Measurements from ENCODE around the gene CDRT15L2.
"Not testable (repeated sequence)": the region's sequence is repeated elsewhere in the genome, so short reads cannot be mapped to it uniquely, and the experiment has no call there.

CDRT15L2 gene

DNA sequence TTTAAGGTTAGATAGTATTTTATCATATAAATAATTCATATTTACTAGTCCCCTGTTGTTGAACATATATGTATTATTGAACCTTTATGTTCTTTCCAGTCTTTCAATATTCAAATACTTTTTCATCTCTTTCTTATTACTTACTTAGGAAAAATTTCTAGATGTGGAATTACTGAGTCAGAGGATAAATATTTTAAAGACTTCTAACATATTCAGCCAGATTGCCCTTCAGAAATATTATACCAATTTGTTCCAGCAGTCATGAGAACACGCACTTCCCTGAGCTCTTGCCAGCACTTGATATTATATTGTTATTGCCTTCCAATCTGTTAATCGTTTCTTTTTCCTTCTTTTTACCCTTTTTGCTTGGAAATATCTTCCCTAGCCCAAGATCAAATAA, 4.5 kb upstream of the CDRT15L2 start:
- DNase-seq = not testable (repeated sequence)

DNA sequence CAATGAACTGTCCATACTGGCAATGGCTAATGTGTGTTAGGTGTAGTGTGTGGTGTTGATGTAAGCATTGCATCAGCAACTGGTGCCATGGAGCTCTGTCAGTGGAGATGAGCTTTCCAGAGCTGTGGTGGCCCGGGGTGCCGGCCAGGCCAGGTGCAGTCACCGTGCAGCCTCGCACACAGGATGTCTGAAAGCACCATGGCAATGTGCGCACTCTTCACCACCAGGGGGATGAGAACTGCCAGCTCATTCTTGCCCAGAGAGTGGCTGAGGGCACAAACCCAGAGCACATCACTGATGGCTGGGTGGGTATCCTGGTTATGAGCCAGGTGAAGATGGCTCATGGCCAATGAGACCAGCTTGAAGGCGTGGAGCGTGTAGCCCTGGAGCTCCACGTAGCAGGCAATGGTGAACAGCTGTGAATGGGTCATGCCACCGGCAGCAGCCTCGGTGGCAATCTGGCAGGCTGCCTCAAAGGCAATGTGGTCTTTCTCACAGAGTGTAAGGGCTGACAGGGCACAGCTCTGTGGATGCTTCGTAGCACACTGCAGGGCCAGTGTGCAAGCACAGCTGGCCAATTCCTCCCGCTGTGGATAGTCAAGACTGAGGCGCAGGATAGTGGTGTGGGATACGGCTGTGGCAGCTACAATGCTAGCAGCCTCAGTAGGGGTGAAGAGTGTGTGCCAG, 4.5 kb downstream of the CDRT15L2 start:
- DNase-seq = not testable (repeated sequence)

DNA sequence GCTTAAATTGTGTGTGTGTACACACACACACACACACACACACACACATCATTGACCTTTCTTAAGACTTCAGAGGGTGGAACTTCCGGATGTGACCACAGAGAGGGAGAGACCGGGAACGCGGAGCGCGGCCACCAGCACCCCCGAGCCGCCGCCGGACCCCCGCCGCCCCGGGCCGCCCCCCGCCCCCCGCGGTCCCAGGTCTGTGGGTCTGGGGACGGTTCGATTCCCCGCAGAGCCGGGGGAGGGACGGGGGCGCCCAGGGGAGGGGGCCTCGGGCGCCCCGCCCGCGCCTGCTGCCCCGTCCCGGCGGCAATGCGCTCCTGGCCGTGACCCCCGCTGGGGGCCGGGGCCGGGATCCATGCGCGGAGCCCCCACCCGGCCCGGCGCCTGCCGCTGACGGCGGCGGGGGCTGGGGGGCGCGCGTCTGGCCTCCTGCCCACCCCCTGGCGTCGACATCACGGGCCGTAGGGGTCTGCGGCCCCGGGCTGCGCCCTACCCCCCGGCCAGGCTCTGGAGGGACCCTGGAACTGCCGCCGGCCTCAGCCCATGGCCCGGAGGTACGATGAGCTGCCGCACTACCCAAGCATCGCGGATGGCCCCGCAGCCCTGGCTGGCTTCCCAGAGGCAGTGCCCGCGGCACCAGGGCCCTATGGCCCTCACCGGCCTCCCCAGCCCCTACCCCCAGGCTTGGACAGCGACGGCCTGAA, 9.4 kb downstream of the CDRT15L2 start:
- not testable (repeated sequence) for DNase-seq

DNA sequence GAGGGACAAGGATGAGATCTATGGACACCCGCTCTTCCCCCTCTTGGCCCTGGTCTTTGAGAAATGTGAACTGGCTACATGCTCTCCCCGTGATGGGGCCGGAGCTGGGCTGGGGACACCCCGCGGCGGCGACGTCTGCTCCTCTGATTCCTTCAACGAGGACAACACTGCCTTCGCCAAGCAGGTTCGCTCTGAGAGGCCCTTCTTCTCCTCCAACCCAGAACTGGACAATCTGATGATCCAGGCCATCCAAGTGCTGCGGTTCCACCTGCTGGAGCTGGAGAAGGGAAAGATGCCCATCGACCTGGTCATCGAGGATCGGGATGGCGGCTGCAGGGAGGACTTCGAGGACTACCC, 9.9 kb downstream of the CDRT15L2 start:
- DNase-seq = not testable (repeated sequence)

DNA sequence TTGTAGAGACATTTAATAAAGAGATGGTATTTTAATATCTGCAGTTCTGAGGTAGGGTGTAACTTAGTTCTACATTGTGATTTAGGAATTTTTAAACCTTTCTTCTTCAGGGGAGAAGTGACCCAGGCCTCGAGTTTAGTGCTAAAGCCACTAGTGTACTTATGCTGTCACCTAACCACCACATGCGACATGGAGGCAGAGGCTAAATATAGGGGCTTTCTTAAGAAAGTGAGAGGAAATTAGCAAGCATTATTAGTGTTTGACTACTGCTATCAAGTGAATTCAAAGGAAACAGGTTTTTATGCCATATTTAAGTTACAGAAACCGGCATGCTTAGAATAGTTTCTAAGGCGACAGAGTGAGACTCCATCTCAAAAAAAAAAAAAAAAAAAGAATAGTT, 11.5 kb downstream of the CDRT15L2 start:
- not testable (repeated sequence) for DNase-seq

DNA sequence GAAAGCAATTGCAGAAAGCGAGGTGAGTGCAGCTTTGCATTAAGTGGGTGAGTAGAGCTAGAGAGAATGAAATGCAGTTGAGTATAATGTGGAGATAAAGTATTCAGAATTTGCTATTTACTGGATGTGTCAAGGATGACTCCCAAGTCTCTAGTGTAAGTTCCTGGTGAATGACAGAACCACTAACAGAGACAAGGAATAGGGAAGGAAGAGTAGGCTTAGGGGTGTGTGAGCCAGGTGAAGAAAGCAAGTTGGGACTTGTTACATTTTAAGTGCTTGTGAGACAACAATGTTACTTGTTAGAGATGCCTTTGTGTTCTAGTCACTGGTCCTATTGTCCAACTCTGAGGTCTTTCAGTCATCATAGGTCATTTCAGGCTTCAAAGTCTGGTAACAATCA, 26.0 kb downstream of the CDRT15L2 start:
- not testable (repeated sequence) for DNase-seq

DNA sequence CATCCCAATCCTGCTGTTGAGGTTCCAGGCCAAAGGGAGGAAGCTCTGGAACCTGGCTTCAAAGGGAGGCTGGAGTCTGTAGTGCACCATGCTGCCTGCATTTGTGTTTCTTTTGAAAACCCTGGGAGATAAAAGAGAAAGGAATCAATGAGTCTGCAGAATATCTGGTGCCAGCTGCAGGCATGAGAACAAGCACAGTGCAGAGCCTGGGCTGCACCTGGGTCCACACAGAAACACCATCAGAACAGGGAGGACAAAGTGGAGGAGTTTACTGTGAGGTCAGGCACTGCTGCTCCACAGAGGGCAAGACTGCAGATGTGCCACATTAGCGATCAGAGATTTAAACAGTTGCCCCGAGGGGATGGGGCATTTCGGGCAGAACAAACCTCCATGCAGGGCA, 30.0 kb downstream of the CDRT15L2 start:
- DNase-seq = not testable (repeated sequence)

DNA sequence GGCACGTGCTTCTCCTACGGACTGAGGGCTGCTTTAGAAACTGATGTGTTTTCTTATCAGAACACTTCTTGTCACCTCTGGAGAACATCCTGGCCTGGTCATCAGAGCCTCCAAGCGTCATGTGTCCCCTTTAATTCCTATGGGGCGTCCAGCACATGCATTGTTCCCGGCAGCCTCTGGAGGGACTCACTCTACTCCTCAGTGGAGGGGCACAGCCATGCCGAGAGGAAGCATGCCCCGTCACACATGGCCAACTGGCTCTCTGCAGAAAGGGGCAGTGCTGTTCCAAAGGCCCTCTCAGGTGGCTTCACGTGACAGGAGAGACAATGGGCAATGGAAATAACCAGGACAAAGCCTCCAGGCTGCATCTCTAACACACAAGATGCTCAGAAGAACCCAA, 31.8 kb downstream of the CDRT15L2 start:
- DNase-seq = no peak

DNA sequence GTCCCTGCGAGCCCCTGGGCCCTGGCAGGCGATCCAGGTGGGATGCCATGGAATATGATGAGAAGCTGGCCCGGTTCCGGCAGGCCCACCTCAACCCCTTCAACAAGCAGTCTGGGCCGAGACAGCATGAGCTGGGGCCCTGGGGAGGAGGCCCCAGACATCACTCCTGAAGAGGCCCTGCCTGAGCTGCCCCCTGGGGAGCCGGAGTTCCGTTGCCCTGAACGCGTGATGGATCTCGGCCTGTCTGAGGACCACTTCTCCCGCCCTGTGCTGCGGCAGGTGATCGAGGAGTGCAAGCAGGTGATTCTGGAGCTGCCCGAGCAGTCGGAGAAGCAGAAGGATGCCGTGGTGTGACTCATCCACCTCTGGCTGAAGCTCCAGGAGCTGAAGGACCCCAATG, 33.1 kb downstream of the CDRT15L2 start:
- DNase-seq = no peak

DNA sequence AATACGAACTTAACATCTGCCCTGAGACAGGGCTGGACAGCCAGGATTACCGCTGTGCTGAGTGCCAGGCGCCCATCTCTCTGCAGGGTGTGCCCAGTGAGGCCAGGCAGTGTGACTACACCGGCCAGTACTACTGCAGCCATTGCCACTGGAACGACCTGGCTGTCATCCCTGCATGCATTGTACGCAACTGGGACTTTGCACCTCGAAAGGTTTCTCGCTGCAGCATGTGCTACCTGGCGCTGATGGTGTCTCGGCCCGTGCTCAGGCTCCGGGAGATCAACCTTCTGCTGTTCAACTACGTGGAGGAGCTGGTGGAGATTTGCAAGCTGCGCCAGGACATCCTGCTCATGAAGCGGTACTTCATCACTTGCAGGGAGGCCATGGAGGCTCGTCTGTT, 33.7 kb downstream of the CDRT15L2 start:
- no peak for DNase-seq

DNA sequence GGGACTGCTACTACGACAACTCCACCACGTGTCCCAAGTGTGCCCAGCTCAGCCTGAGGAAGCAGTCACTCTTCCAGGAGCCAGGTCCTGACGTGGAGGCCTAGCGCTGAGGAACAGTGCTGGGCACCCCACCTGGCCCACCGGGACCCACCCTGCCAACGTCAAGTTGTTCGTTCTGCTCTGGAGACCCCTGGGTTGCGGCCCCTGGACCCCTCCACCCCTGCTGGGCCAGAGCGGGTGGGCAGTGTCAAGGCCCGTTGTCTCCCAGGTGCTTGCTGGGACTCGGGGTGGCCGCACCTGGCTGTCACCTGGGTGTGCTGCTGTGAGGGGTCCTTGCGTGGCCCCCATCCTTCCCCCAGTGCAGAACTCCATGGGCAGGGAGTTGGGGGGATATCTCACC, 34.4 kb downstream of the CDRT15L2 start:
- no peak for DNase-seq

DNA sequence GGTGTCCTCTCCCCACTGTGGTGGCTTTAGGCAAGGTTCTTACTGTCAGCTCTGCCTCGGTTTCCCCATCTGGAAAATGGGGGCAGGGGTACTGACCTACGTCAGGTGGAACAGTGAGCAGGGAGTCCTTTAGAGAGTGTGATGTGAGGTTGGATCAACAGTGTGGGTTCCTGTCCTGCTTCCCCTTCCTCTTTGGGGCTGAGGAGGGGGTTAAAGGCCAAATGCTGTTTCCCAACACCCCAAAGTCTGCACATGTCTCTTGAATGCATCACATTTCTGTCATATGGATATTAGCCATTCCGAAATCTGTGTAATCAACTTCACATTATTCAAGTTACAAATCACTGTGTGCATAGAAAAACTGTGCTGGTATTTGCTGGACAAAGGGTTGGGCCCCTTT, 35.9 kb downstream of the CDRT15L2 start:
- DNase-seq = not testable (repeated sequence)

Data from GDM1 (cell line).